Measurements from ENCODE around the gene ANKRD22. TPM values are rescaled to one million over a fixed set of nuclear protein-coding genes. Genes with fewer than 3 reads are reported as not detected.
"Not testable (repeated sequence)": the region's sequence is repeated elsewhere in the genome, so short reads cannot be mapped to it uniquely, and the experiment has no call there.

Gene ANKRD22
- 10 to 100 TPM; 13.7 to 21.6 TPM for total RNA-seq
- long read RNA-seq, transcript ANKRD22-201 (6 exons, 1,596 nt) = major isoform, 9 of 14 reads
- long read RNA-seq, partial matches to known transcripts = 0 of 14 reads
- long read RNA-seq, other reads (novel, unspliced or antisense) = 5 of 14 reads

DNA sequence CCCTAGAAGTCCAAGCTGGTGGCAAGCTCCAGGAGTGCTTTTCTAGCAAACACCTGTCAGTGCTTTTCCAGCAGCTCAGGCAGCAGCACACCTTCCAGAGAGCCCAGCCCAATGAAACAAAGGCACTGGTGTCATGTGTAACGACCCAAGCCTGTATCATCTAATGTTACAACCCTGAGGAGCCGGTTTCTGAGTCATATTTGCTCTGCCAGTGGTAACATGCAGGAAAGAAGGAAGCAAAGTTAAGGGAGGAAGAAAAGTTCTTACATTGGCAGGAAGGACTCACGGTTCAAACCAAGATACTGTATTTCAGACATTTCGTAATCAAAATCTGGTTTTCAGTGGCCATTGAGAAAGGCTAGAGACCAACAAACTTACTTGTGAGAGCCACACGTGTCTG, at the start of gene ANKRD22:
ANKRD22 (minus strand) TSS at position 139 of the 400 bp plus-strand sequence. CDS start 237 bp downstream, outside the sequence.
- peak; percentile 96 for ATAC-seq
- intact Hi-C loops (cut with DNase I, micrococcal nuclease) = no loop called here
- peak; percentile 71 to 89 for DNase-seq

DNA sequence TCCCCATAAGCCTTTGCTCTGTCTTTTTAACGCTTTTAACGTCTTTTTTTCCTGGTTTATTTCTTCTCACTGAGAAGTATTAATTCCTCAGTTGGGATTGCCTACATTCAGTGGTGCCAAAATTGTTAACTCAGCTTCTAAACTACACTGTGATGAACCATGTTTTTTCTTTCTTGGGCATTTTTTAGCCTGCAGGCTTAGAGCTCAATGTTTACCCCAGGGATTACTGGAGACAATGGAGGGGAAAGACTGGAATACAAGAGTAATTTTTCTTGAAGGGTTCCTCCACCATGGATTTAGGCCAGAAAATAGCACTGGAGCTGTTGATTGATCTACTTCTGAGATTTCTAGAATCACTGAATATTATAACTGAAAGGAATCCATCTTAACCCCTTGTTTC, 48.2 kb upstream of the ANKRD22 start:
- DNase-seq (no peak), ATAC-seq (no peak)
- intact Hi-C loops (cut with DNase I, micrococcal nuclease) = no loop called here

DNA sequence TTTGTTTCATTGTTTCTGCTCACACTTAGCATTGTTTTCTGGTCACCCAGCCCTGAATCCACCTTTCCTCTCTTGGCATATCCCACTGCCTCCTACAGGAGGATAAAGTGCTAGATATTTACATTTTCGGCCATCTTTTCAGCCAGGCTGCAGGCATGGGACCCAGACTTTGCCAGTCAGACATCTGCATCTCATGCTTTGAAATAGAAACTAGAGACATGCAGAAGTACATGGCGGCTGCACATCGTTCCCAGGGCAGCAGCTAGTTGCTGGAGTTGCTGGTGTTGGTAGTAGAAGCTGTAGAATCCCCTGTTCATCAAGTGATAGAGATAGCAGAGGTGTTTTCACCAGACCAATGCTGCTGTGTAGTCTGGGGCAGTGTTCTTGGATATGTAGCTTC, 47.1 kb upstream of the ANKRD22 start:
- DNase-seq (no peak), ATAC-seq (no peak)
- intact Hi-C loops (cut with DNase I, micrococcal nuclease) = no loop called here

DNA sequence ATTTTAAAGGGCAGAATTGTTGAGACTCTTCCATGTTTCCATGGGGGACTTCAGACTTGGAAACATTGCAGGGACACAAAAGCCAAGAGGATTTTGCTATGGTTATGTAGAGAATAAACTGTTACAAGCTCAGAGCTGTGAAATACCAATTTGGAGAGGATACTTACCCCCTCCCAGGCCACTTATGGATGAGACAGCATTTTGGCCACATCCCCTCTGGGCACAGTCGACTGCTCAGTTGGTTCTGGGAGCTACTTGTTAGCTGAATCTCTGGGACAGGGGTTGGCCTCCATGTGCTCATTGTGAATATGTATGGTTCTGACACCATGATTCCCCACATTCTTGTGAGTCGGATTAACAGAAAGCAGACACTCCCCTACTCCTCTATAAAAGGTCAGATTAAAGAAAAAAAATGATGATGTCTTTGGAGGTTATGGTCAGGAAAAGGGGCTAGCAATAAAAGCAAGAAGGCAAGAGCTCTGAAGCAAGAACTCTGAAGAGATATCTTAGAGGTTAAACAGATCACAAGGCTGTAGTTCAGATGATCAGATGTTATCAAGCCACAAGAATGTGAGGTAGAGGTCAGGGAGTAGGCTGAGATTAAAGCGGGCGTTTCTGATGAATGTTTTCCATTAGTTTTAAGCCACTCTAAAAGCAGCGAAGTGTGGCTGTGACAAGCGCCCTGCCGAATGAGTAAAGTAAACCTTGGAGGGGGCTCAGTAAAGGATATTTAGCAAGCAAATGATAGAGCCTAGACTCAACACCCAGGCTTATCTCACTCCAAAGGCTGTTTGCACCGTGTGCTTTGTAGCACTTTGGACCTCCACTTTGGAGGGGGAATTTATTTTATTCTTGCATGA, 45.6 kb upstream of the ANKRD22 start:
- peak in 1 of 2 donors; percentile 30 for DNase-seq
- intact Hi-C loops (cut with DNase I, micrococcal nuclease) = no loop called here
- peak; percentile 63 for ATAC-seq

DNA sequence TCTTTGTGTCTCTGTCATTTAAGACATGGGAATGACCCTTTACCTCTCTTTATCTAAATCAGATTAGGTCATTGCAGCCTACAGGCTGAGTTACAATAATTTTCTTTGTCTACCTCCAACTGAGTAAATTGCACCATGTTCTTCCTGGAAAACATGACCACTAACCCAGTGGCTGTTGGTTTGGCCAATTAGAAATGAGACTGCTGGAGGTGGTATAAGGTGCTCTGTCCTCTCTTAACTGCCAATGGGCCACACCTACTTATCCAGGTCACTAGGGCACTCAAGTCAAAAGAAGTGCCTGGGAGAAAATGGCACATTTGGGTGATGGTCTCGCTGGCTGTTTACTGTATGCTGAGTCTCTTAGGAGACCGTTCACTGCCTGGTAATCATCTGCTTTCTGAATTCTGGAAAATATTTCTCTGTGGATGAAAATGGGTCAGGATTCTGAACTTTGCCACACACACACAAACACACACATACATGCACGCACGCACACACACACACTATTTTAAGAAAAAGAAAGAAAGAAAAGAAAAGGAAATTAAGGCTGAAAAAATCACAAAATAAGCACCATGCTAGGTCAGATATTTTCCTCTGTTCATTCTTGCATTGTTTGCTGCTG, 44.8 kb upstream of the ANKRD22 start:
- DNase-seq = peak; percentile 38 to 78
- intact Hi-C loops (cut with DNase I, micrococcal nuclease) = no loop called here
- peak; percentile 88 for ATAC-seq

DNA sequence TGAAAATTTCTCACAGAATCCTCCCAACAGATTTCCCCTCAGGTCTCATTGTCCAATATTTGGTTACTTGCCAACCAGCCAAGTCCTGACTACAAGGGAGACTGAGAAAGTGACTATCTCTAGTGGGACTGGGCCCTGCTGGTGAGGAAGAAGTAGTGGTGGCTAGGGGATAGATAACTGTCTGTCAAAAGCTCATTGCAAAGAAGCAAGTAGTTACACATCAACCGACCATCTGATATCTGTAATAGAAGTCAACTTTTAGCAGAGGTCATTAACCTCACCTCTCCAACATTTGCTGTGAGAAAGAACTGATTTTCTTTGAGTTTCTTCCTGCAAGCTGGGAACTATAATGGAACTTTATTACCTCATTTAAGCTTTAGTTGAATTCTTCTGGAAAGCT, 43.6 kb upstream of the ANKRD22 start:
- ATAC-seq = peak; percentile 22
- no peak for DNase-seq
- intact Hi-C loops (cut with DNase I, micrococcal nuclease) = no loop called here

DNA sequence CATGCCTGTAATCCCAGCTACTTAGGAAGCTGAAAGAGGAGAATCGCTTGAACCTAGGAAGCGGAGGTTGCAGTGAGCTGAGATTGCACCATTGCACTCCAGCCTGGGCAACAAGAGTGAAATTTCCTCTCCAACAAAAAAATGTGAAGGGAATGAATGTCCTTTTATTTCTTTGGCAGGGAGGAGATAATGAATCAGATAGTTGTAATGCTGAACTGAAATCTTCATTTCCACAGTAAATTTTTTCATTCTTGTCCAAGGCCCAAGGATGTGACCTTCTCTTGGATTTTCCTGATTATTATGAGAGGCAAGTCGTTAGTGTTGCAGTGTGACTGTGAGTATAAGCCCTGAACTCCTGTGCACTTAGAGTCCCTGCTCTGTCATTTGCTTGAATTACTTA, 42.0 kb upstream of the ANKRD22 start:
- intact Hi-C loops (cut with DNase I, micrococcal nuclease) = no loop called here
- no peak for DNase-seq
- no peak for ATAC-seq

DNA sequence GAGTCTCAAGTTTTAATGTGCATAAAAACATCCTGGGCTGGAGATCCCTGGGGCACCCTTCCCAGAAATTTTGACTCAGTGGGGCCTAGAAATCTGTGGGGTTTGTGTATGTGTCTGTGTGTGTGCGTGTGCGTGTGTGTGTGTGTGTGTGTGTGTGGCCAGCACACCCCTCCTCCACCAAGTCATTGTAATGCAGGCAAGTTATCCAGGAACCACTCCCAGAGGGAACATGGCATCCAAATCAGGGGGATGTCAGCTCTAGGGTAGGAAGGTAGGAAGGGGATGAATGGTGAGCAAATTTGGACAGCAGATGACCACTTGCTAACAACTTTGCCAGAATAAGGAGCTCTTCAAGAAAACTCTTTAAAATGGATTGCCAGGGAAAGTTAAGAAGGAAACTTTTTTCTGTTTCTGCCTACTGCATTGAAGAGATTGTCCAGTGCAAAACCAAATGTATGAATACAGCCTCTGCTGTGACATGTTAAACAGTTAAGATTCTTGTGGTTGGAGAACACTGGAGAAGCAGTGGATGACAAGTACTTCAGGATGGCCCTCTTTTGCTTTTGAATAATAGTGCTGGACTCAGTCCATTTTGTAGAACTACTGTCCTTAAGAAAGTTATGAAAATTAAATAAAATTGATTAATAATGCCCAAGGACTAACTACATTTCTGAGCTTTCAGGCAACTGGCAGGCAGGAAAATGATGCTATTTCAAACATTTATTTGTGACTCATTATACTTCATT, 40.8 kb upstream of the ANKRD22 start:
- DNase-seq (no peak), ATAC-seq (no peak)
- intact Hi-C loops (cut with DNase I, micrococcal nuclease) = no loop called here

DNA sequence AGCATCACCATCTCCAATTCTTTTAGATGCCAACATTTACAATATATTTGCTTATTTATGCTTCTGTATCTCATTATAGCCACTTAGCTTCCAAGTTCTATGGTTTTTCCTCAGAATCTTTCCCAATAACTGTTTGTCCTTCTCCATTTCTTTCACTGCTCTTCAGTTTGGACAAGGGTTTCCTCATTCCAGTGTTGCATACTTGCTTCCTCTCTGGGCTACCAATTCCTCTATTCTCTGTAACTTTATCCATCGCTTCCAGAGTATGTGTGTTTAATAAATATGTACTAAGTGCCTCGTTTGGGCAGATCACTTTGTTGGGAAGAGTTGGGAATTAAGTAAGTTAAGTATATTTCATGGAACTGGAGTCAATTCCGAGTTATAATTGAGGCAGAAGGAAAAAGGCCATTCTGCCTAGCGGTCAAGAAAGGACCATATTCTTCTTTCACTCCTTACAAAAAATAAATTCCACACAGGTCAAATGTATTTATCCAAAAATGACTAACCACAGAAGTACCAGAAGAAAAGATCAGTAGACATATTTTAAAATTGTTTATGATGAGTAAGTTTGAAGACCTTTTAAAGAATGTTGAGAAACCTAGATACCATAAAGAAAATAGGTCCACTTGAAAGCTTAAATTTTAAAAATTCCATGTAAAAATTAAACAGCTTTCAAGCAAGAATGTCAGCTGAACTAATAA, 39.2 kb upstream of the ANKRD22 start:
- DNase-seq = no peak
- intact Hi-C loops (cut with DNase I, micrococcal nuclease) = no loop called here
- ATAC-seq = no peak

DNA sequence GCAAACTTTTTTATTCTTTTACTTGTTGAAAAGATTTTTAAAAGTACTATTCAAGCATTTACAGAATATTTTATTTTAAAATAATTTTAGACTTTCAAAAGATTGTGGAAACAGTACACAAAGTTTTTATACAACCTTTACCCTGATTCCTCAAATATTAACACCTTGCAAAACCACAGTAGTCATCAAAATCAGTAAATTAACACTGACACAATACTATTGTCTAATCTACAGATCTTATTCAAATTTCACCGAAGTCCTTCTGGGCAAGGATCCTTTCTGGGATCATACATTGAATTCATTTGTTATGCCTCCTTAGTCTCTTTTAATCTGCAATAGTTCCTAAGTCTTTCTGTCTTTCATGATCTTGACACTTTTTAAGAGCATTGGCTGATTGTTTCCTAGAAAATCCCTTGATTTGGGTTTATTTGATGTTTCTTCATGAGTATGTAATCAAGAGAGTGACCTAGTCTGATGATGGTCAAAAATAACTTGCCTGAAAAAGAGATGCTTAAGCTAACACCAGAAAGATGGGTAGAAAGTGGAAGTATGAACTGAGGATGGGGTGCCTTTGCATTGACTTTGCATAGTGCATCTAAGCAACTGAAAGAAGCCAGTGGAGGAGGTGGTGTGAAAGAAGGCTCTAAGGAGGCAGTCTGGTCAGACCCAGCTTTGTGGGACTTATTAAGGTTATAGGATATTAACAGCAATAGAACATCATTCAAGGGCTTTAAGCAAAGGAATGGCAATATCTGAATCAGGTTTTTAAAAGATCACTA, 38.1 kb upstream of the ANKRD22 start:
- no peak for ATAC-seq
- intact Hi-C loops (cut with DNase I, micrococcal nuclease) = no loop called here
- no peak for DNase-seq

DNA sequence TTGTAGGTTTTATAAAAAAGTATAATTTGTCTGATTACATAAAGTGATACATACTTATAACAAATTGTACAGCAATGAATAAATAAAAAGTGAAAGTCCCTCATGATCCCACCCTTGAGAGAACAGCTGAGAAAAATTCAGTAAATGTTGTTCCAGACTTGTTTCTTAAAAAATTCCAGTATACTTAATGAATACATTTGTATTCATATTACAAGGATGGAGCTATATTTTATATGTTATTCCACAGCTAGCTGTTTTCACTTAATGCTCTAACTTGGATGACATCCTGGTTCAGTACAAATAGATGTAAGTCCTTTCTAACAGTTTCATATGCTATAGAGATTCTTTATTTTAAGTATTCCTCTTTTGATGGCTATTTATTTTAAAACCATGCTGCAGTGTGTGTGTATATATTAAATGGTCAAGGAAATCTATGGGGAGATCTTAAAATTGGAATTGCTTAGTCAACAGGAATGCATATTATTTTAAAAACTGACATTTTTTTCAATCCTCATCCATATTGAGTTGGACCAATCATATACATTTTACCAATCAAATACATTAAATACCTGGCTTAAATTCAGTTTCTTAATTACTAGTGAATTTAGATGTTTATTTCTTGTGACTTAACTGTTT, 37.3 kb upstream of the ANKRD22 start:
- DNase-seq = no peak
- intact Hi-C loops (cut with DNase I, micrococcal nuclease) = no loop called here
- ATAC-seq = no peak

DNA sequence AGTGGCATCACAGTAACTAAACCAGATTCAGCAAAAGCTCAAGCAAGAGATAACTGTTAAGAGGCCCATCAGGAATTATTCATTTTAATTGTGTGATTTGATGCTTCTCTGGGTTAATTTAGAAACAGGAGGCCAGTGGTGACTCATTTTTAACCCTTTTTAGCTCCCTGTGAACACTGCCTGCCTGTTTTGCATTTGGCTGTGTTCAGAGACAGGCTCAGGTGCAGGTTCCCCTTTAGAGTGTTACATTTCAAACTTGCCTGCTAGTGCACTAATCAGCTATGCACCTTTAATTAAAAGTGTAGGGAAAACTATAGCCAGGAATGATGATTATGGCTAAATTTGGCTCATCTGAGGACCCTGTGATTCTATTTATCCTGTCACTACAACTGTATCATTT, 34.9 kb upstream of the ANKRD22 start:
- no peak for ATAC-seq
- DNase-seq = no peak
- intact Hi-C loops (cut with DNase I, micrococcal nuclease) = no loop called here

DNA sequence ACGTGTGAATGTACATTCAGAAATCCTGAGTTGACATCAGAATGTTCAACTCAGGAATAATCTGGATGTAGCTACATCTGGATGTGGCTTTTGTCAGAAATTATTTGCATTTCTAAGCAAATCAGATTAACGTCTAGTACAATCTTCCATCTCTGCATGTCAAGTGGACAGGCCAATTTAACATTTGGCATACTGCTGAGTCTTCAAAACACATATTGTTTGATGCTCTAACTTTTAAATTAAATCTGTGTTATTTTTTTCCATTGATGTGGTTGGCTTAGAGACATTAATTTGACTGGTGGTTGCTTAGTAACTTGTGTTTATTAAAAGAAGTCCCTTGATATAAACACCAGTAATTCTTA, 31.8 kb upstream of the ANKRD22 start:
- ATAC-seq = no peak
- intact Hi-C loops (cut with DNase I, micrococcal nuclease) = no loop called here
- DNase-seq = no peak

DNA sequence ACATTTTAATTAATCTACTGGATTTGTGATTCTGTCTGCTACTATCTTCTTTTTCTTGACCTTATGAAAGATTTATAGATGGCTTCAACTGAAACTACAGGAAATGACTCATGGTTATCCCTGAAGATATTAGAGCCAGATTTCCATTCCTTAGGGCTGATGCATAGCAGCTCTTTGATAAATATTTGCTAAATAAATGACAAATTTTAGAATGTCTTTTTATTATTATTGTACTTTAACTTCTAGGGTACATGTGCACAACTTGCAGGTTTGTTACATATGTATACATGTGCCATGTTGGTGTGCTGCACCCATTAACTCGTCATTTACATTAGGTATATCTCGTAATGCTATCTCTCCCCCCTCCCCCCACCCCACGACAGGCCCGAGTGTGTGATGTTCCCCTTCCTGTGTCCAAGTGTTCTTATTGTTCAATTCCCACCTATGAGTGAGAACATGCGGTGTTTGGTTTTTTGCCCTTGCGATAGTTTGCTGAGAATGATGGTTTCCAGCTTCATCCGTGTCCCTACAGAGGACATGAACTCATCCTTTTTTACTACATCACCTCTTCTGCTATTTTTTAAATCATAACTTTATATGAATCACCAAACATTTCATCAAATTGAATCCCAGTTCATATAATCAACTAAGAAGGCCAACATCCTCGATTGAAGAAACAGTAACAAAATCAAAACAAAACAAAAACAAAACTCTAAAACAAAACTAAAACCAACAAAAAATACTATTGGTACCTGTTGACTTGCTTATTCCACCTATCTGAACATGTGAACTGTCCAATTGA, 31.2 kb upstream of the ANKRD22 start:
- DNase-seq; ATAC-seq; intact Hi-C loops (cut with DNase I, micrococcal nuclease): not testable (repeated sequence)

DNA sequence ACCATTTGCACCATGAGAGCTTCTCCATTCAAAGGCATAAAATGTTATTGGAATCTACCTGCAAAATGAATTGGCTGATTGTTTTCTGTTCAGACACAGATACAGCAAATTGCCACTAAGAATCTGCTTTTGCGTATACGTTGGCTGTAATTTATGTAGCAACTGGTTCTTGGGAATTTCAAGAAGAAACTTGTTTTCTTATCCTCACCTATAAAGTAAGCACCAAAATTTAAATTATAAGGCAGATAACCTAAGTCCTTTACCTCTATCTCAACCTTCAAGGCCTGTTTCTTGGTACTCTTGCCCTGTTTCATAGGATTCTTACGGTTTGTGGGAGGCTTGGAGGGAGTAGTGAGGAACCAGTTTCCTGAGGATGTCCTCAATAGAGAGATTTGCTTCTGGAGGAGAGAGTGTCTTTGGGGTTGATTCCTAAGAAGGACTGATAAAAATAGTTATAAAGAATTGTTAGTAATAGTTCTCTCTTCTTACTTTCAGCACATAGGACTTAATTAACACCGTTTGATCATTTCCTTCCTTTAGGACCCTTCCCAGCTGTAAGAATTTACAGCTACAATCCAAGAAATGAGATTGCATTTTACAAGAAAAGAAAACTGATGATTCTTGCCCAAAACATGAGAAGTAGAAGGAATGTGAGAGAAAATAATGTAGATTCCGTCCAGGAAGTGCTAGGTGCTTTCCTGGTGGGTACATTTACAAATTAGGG, 30.4 kb upstream of the ANKRD22 start:
- ATAC-seq = no peak
- no peak for DNase-seq

DNA sequence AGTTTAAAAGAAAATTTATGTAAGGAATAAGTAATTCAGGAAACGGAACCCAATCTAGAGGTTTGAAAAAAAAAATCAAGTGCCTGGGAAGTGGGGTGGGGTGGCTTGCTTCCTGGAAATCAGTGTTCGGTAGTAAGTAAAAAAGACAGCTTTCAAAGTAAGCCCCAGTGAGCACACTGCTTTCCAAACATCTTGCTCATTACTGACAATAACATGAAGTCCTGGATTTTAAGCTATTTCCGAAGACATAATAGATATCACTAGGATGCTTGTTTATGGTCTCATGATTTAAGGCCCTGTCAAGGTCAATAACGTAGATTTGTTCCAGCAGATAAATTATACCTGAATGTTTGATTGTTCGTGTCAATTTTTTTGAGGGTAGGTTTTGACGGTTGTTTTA, 29.7 kb upstream of the ANKRD22 start:
- intact Hi-C loops (cut with DNase I, micrococcal nuclease) = no loop called here
- ATAC-seq (no peak), DNase-seq (no peak)

More for the DNA sequence above, 30.4 kb upstream of the ANKRD22 start:
- intact Hi-C loops (cut with DNase I, micrococcal nuclease) = no loop called here

Measured in left colon (tissue), 2 donors.